Gastroesophageal sphincter (tissue), 4 donors: ENCODE results near the gene RAB19. TPM values are rescaled to one million over a fixed set of nuclear protein-coding genes. Genes with fewer than 3 reads are reported as not detected.

Source experiments
- ATAC-seq: fragments of 150-250 bp; one replicate; pipeline ENCODE4 v1.9.1; 2016; ENCODE audit warnings: mild to moderate bottlenecking, moderate library complexity
- H3K27ac ChIP-seq, 4 donors: fragments of 200-600 bp; sonication (generic) in 3 of 4; 1 replicate in 3 of 4; 2 replicates in 1 of 4; pipeline ENCODE4 v1.5.1; 2016 to 2019
- H3K27me3 ChIP-seq: fragments of 200-600 bp; sonication (generic); one replicate; pipeline ENCODE4 v1.5.1; 2019
- H3K36me3 ChIP-seq, 2 donors: fragments of 200-600 bp; sonication (generic); one replicate each; pipeline ENCODE4 v1.5.1; 2019; ENCODE audit warnings: control low read depth in 1 of 2
- H3K4me1 ChIP-seq, 3 donors: fragments of 200-600 bp; sonication (generic); 1 replicate in 2 of 3; 2 replicates in 1 of 3; pipeline ENCODE4 v1.5.1; 2016 to 2019; ENCODE audit warnings: control low read depth in 2 of 3
- H3K4me3 ChIP-seq, 2 donors: fragments of 200-600 bp; sonication (generic); one replicate each; pipeline ENCODE4 v1.5.1; 2019; ENCODE audit warnings: mild to moderate bottlenecking in 1 of 2, moderate library complexity in 1 of 2
- H3K9me3 ChIP-seq, 3 donors: fragments of 200-600 bp; sonication (generic); one replicate each; pipeline ENCODE4 v1.5.1; 2017 to 2019; ENCODE audit warnings: control low read depth in 2 of 3
- CTCF ChIP-seq, 4 experiments: fragments of 200-600 bp in 2 of 4; fragments of 450-650 bp in 2 of 4; sonication (generic) in 1 of 4; IDR thresholded peaks; one replicate each; pipeline ENCODE4 v1.5.1; 2017 to 2019; ENCODE audit warnings: antibody characterized with exemption in 4 of 4, mild to moderate bottlenecking in 2 of 4, moderate library complexity in 2 of 4
- EP300 ChIP-seq: sonication (generic); formaldehyde crosslinking; IDR thresholded peaks from one replicate; pipeline ENCODE4 v1.6.1; 2017; ENCODE audit warnings: antibody characterized with exemption, mild to moderate bottlenecking
- POLR2A ChIP-seq, 2 donors: fragments of 450-650 bp; IDR thresholded peaks; one replicate each; pipeline ENCODE4 v1.6.1; 2017; ENCODE audit warnings: antibody characterized with exemption in 2 of 2, mild to moderate bottlenecking in 2 of 2, moderate library complexity in 1 of 2
- POLR2AphosphoS5 ChIP-seq: sonication (generic); formaldehyde crosslinking; IDR thresholded peaks from one replicate; pipeline ENCODE4 v1.6.1; 2017; ENCODE audit warnings: antibody characterized with exemption
- WGBS, 2 donors: methylation state at CpG; one replicate each; pipeline ENCODE4 v1.1.5; 2018; ENCODE audit warnings: low coverage in 1 of 2; 5-methylcytosine and 5-hydroxymethylcytosine counted together
- total RNA-seq, 4 donors: library from RNA; depleted of rRNA; stranded (reverse); fragments of >200 nt; gene quantifications; one replicate each; pipeline ENCODE4 v1.1.0, GENCODE V29; 2016

The RAB19 gene
- total RNA-seq, 4 donors from 2014 or later, result not detected

DNA sequence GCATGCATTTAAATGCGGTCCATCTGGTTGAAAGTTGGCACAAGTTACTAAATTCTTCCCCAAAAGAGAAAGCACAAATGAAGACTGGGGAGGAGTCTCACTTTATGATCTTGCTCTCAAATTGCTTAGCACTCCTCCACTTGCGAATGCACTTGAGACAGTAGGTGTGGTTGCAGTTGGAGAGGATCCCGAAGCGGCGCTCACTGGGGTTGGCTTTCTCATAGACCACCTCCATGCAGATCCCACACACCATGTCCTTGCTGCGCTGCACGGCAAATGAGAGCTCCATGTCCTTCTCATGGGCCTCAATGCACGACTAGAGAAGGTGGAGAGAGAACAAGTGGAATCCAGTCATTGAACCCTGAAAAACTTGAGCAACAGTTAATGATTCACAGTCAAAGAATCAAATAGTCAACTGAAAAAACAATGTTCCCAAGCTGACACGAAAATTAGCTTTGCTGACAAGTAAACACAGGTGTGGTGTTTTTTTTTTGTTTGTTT lies 52.7 kb downstream of the RAB19 start:
- H3K27me3 ChIP-seq, result no peaks in the 10 kb centered on the region
- H3K4me3 ChIP-seq, result no peak overlapping the region
- no peak overlapping the region for H3K27ac ChIP-seq
- ATAC-seq, result no peak
- WGBS, 2 donors, result 87 to 89% methylated on average over 4 to 9 of the region's 9 CpGs
- H3K9me3 ChIP-seq, result no peaks in the 10 kb centered on the region
- H3K36me3 ChIP-seq, result peaks cover 12 to 97% of the 10 kb centered on the region in 2 donors
- TF ChIP-seq POLR2A (IDR thresholded peaks at IDR 0.05) (no peak), CTCF (IDR thresholded peaks at IDR 0.05) (no peak), EP300 (no peak), POLR2AphosphoS5 (no peak)
- H3K4me1 ChIP-seq, result no peaks in the 10 kb centered on the region

DNA sequence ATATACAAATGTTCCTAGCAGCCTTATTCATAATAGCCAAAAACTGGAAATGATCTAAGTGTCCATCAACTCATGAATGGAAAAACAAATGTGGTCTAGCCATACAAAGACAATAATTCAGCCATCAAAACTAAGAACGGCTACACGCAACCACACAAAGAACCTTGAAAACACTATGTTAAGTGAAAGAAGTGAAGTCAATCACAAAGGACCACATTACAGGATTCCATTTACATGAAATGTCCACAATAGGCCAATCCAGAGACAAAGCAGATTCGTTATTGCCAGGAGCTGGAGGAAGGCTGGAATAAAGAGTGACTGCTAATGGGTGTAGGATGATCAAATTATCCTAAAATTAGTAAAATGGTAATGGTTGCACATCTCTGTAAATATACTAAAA lies 54.3 kb downstream of the RAB19 start:
- H3K4me1 ChIP-seq, result no peaks in the 10 kb centered on the region
- WGBS, 2 donors, result 63 to 65% methylated on average over 3 of the region's 3 CpGs
- H3K36me3 ChIP-seq, result peaks cover 12 to 94% of the 10 kb centered on the region in 2 donors
- TF ChIP-seq POLR2AphosphoS5, result no peak
- H3K4me3 ChIP-seq, result no peak overlapping the region
- H3K9me3 ChIP-seq, result no peaks in the 10 kb centered on the region
- H3K27me3 ChIP-seq, result no peaks in the 10 kb centered on the region
- no peak for ATAC-seq
- no peak overlapping the region for H3K27ac ChIP-seq

- no peak for TF ChIP-seq CTCF (IDR thresholded peaks at IDR 0.05)
- no peak for TF ChIP-seq POLR2AphosphoS5
- no peak for TF ChIP-seq POLR2A (IDR thresholded peaks at IDR 0.05)
- no peak for TF ChIP-seq EP300
- ATAC-seq, result no peak
- Histone ChIP-seq H3K9me3 (no peaks in the 10 kb centered on the region), H3K36me3 (peaks cover 12 to 94% of the 10 kb centered on the region in 2 donors), H3K27ac (no peak overlapping the region), H3K4me3 (no peak overlapping the region), H3K27me3 (no peaks in the 10 kb centered on the region), H3K4me1 (no peaks in the 10 kb centered on the region)
- 60 to 73% methylated on average over 4 to 8 of the region's 8 CpGs for WGBS, 2 donors
These were observed 55.1 kb downstream of the RAB19 start for GRCh38 chr7:140458916-140459315.

- no peaks in the 10 kb centered on the region for H3K4me1 ChIP-seq
- no peak overlapping the region for H3K27ac ChIP-seq
- no peak overlapping the region for H3K4me3 ChIP-seq
- ATAC-seq, result no peak
- WGBS, 2 donors, result 100% methylated on average over 1 of the region's 2 CpGs
- no peaks in the 10 kb centered on the region for H3K27me3 ChIP-seq
- H3K36me3 ChIP-seq, result peaks cover 0 to 92% of the 10 kb centered on the region in 2 donors
- TF ChIP-seq EP300, result no peak
- no peak for TF ChIP-seq POLR2AphosphoS5
- no peak for TF ChIP-seq CTCF (IDR thresholded peaks at IDR 0.05)
- TF ChIP-seq POLR2A (IDR thresholded peaks at IDR 0.05), result no peak
- no peaks in the 10 kb centered on the region for H3K9me3 ChIP-seq
These were observed 59.3 kb downstream of the RAB19 start for GRCh38 chr7:140463111-140463510.

DNA sequence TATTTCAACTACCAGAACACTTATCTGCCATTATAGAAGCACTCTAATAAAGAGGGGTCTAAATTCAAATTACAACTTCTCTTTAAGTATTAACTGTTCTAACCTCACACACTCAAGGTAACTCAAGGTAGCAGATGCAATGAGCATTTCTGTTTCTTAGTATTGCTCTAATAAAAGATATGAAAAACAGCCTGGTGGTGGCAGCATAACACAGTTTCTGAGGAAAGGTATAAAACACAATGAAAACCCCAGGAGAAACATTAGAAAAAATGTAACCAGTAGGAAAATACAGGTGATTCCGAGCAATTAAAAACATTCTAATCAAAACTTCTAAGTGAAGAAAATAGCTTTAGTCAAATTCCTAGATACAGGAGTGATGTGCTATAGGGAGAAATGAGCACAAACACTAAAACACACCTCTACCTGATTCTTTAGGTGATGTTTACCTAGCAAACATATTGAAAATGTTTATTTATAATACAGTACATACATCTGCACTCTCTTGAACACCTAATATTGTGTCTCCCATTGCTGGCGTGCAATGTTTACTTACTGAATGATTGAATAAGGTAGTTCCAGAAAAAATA lies 72.0 kb downstream of the RAB19 start:
- WGBS, 2 donors, result 24 to 36% methylated on average over 2 of the region's 2 CpGs
- Histone ChIP-seq H3K4me1 (peaks cover 0 to 67% (median 15%) of the 10 kb centered on the region in 3 donors), H3K27me3 (no peaks in the 10 kb centered on the region), H3K36me3 (peaks cover 0 to 13% of the 10 kb centered on the region in 2 donors), H3K4me3 (no peak overlapping the region), H3K27ac (no peak overlapping the region), H3K9me3 (no peaks in the 10 kb centered on the region)
- ATAC-seq, result no peak
- TF ChIP-seq POLR2AphosphoS5 (no peak), EP300 (no peak), CTCF (IDR thresholded peaks at IDR 0.05) (peak in 3 of 4 experiments; percentile 55 to 61 (median 59))
